DND-41 (cell line): ENCODE data around the gene SLC25A45.

Experiments used
- ATAC-seq: fragments of 200-7000 bp; cut with Tn5 transposase; 3 replicates; pipeline ENCODE4 v1.9.1; 2021; ENCODE audit warnings: low read depth; ENCODE audit not compliant: insufficient read depth
- DNase-seq: peaks from one replicate; pipeline ENCODE4 v3.0.0-alpha.2; 2020
- H2AFZ ChIP-seq: 2 replicates; pipeline ENCODE4 v1.6.0; 2012; ENCODE audit warnings: low read depth, low read length
- H3K27ac ChIP-seq: 2 replicates; pipeline ENCODE4 v1.5.1; 2012; ENCODE audit warnings: low read length, inconsistent platforms
- H3K27me3 ChIP-seq: fragments of 200-600 bp; sonication (generic); 2 replicates; pipeline ENCODE4 v1.6.0; 2012; ENCODE audit warnings: low read length, mild to moderate bottlenecking, inconsistent platforms; ENCODE audit not compliant: insufficient read depth, poor library complexity
- H3K36me3 ChIP-seq: 2 replicates; pipeline ENCODE4 v1.5.1; 2012; ENCODE audit warnings: low read length, inconsistent platforms; ENCODE audit not compliant: insufficient read depth
- H3K4me1 ChIP-seq: 2 replicates; pipeline ENCODE4 v1.5.1; 2012; ENCODE audit warnings: mild to moderate bottlenecking, low read length; ENCODE audit not compliant: insufficient read depth
- H3K4me2 ChIP-seq: 2 replicates; pipeline ENCODE4 v1.6.0; 2012; ENCODE audit warnings: mild to moderate bottlenecking, moderate library complexity, low read length, inconsistent platforms; ENCODE audit not compliant: insufficient read depth
- H3K4me3 ChIP-seq, 2 experiments: fragments of 200-600 bp in 1 of 2; shearing (Covaris generic) in 1 of 2; 2 replicates each; pipeline ENCODE4 v1.5.1; 2012 to 2016; ENCODE audit warnings: inconsistent platforms in 2 of 2, low read length in 2 of 2, mild to moderate bottlenecking in 2 of 2, low read depth in 1 of 2, moderate library complexity in 1 of 2
- H3K79me2 ChIP-seq: 2 replicates; pipeline ENCODE4 v1.6.0; 2012; ENCODE audit warnings: low read length, inconsistent platforms; ENCODE audit not compliant: insufficient read depth
- H3K9ac ChIP-seq: 2 replicates; pipeline ENCODE4 v1.6.0; 2012; ENCODE audit warnings: low read depth, mild to moderate bottlenecking, inconsistent platforms, low read length, moderate library complexity
- H3K9me3 ChIP-seq: 2 replicates; pipeline ENCODE4 v1.5.1; 2012; ENCODE audit warnings: low read length, moderate library complexity, mild to moderate bottlenecking, inconsistent platforms; ENCODE audit not compliant: insufficient read depth, severe bottlenecking
- H4K20me1 ChIP-seq: 2 replicates; pipeline ENCODE4 v1.6.0; 2012; ENCODE audit warnings: low read length; ENCODE audit not compliant: insufficient read depth
- CTCF ChIP-seq: IDR thresholded peaks from 2 replicates; pipeline ENCODE4 v1.5.1; 2012; ENCODE audit warnings: borderline replicate concordance, low read length, moderate library complexity, mild to moderate bottlenecking; ENCODE audit not compliant: poor library complexity, severe bottlenecking; ENCODE audit errors: extremely low read depth
- EZH2 ChIP-seq: IDR thresholded peaks from 3 replicates; pipeline ENCODE4 v1.6.1; 2012; ENCODE audit warnings: borderline replicate concordance, low read depth, mild to moderate bottlenecking, moderate library complexity, low read length, inconsistent platforms; ENCODE audit not compliant: severe bottlenecking

Gene SLC25A45

GRCh38 chr11:65329944-65330403 lies 52.5 kb downstream of the SLC25A45 start:
- H3K4me2 ChIP-seq = no peak overlapping the region
- H2AFZ ChIP-seq = peak overlapping the region; percentile 63; the same call in 1 of the 2 replicates
- H3K9me3 ChIP-seq = no peaks in the 10 kb centered on the region
- no peak overlapping the region for H3K9ac ChIP-seq
- H3K79me2 ChIP-seq = peaks cover 13% of the 10 kb centered on the region
- H4K20me1 ChIP-seq = no peaks in the 10 kb centered on the region
- TF ChIP-seq EZH2 (no peak), CTCF (peak; percentile 82)
- H3K27me3 ChIP-seq = no peaks in the 10 kb centered on the region
- peak; percentile 82 for DNase-seq
- H3K36me3 ChIP-seq = no peaks in the 10 kb centered on the region; the same call in 1 of the 2 replicates
- no peak overlapping the region for H3K27ac ChIP-seq
- no peak overlapping the region for H3K4me3 ChIP-seq
- peaks cover 14% of the 10 kb centered on the region for H3K4me1 ChIP-seq
- ATAC-seq = 0 out of 3 replicates have a peak, but pooled peaks have one; percentile 31

- Histone ChIP-seq H3K27ac (no peak overlapping the region), H3K4me3 (no peak overlapping the region), H4K20me1 (no peaks in the 10 kb centered on the region), H3K4me1 (peaks cover 10% of the 10 kb centered on the region; the same call in 1 of the 2 replicates), H3K36me3 (no peaks in the 10 kb centered on the region; the same call in 1 of the 2 replicates), H3K79me2 (peaks cover 8% of the 10 kb centered on the region), H3K9ac (no peak overlapping the region), H3K4me2 (no peak overlapping the region), H3K27me3 (no peaks in the 10 kb centered on the region), H3K9me3 (no peaks in the 10 kb centered on the region), H2AFZ (peak overlapping the region; percentile 63; the same call in 1 of the 2 replicates)
- DNase-seq = no peak
- no peak for ATAC-seq
- TF ChIP-seq EZH2 (no peak), CTCF (no peak)
Observed at GRCh38 chr11:65329478-65329877, 53.0 kb downstream of the SLC25A45 start.

- H2AFZ ChIP-seq = no peak overlapping the region
- no peak for DNase-seq
- no peak overlapping the region for H3K4me2 ChIP-seq
- peaks cover 4% of the 10 kb centered on the region; the same call in 1 of the 2 replicates for H3K4me1 ChIP-seq
- H3K27me3 ChIP-seq = no peaks in the 10 kb centered on the region
- H3K4me3 ChIP-seq = no peak overlapping the region
- H3K9me3 ChIP-seq = no peaks in the 10 kb centered on the region
- no peaks in the 10 kb centered on the region for H3K36me3 ChIP-seq
- no peak overlapping the region for H3K27ac ChIP-seq
- no peak for TF ChIP-seq CTCF
- no peak for TF ChIP-seq EZH2
- no peak overlapping the region for H3K9ac ChIP-seq
- H4K20me1 ChIP-seq = no peaks in the 10 kb centered on the region
- H3K79me2 ChIP-seq = no peaks in the 10 kb centered on the region
- ATAC-seq = no peak
Observed at GRCh38 chr11:65327021-65327420, 55.4 kb downstream of the SLC25A45 start.
